Measurements from ENCODE around the gene RCE1.

RCE1 gene

DNA sequence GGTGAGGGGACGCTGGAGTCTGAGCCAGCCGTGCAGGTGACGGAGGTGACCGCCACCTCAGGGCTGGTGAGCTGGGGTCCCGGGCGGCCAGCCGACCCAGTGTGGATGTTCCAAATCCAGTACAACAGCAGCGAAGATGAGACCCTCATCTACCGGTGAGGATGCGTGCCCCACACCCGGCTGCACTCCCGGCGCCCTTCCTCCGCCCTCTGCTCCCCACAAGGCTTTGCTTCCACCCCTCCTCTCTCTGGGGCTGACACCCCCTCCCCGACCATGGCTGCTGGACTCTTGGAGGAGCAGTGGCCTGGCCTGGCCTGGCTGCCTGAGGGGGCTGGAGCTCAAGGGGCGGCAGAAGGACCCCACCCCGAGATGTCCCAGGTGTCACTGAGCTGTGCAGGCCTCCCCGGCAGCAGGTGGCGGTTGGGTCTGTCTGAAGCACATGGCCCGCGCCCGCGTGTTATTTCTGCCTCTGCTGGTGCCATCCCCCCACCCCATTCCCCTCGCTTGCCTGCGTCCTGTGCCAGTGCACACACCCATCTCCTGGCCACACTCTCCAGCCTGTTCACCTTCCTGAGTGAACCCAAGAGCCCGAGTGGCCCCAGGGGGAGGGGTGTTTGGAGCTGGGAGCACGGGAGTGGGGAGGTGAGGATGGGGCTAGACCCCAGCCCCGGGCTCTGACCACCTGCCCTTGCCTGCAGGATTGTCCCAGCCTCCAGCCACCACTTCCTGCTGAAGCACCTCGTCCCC, 15.9 kb downstream of the RCE1 start:
- CTCF ChIA-PET = interaction anchor here (0.6 kb wide), 1 partner anchor 13 kb away, joined by 4 read pairs; no protein-coding TSS in a partner anchor
- TF ChIP-seq CTBP1 (IDR thresholded peaks at IDR 0.05; ENCODE audit: borderline replicate concordance) (no peak), LEF1 (IDR thresholded peaks at IDR 0.05; ENCODE audit: borderline replicate concordance) (no peak), HDGF (IDR thresholded peaks at IDR 0.05; ENCODE audit: borderline replicate concordance) (no peak), L3MBTL2 (conservative IDR thresholded peaks at IDR 0.05) (no peak), PKNOX1 (IDR thresholded peaks at IDR 0.05) (no peak), TARDBP (IDR thresholded peaks at IDR 0.05) (no peak), ELF4 (IDR thresholded peaks at IDR 0.05) (no peak), SP1 (IDR thresholded peaks at IDR 0.05) (no peak), NFRKB (IDR thresholded peaks at IDR 0.05) (no peak), ZNF384 (IDR thresholded peaks at IDR 0.05) (no peak), FOXK2 (IDR thresholded peaks at IDR 0.05) (no peak), BHLHE40 (IDR thresholded peaks at IDR 0.05; ENCODE audit: borderline replicate concordance) (no peak)
- POLR2A ChIA-PET = no interaction called here
- DNase-seq (ENCODE audit: extremely low spot score) = no peak

DNA sequence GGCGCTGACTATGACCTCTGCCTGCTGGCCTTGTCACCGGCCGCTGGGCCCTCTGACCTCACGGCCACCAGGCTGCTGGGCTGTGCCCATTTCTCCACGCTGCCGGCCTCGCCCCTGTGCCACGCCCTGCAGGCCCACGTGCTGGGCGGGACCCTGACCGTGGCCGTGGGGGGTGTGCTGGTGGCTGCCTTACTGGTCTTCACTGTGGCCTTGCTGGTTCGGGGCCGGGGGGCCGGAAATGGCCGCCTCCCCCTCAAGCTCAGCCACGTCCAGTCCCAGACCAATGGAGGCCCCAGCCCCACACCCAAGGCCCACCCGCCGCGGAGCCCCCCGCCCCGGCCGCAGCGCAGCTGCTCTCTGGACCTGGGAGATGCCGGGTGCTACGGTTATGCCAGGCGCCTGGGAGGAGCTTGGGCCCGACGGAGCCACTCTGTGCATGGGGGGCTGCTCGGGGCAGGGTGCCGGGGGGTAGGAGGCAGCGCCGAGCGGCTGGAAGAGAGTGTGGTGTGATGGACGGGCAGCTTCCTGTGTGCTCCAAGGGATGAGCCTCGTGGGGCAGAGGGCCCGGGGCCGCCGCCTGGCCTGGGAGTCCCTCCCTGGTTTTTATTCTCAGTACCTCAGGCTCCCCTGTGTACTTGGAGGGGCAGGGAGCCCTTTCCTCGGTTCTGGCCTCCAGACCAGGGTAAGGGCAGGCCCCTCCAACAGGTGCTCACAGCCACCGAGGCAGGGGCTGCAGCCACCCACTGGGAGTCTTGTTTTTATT, 16.6 kb downstream of the RCE1 start:
- DNase-seq (ENCODE audit: extremely low spot score) = no peak
- ChIA-PET CTCF (no interaction called here), POLR2A (no interaction called here)
- TF ChIP-seq SUZ12 (IDR thresholded peaks at IDR 0.05) = no peak
- TF ChIP-seq NFRKB (IDR thresholded peaks at IDR 0.05) = no peak
- no peak for TF ChIP-seq ELF4 (IDR thresholded peaks at IDR 0.05)
- no peak for TF ChIP-seq FOXM1 (IDR thresholded peaks at IDR 0.05; ENCODE audit: borderline replicate concordance)
- TF ChIP-seq LEF1 (IDR thresholded peaks at IDR 0.05; ENCODE audit: borderline replicate concordance) = no peak
- no peak for TF ChIP-seq SP1 (IDR thresholded peaks at IDR 0.05)
- no peak for TF ChIP-seq BHLHE40 (IDR thresholded peaks at IDR 0.05; ENCODE audit: borderline replicate concordance)
- no peak for TF ChIP-seq HDGF (IDR thresholded peaks at IDR 0.05; ENCODE audit: borderline replicate concordance)
- TF ChIP-seq L3MBTL2 (conservative IDR thresholded peaks at IDR 0.05) = no peak
- no peak for TF ChIP-seq ZNF384 (IDR thresholded peaks at IDR 0.05)
- no peak for TF ChIP-seq FOXK2 (IDR thresholded peaks at IDR 0.05)
- TF ChIP-seq TARDBP (IDR thresholded peaks at IDR 0.05) = no peak
- no peak for TF ChIP-seq CTBP1 (IDR thresholded peaks at IDR 0.05; ENCODE audit: borderline replicate concordance)
- no peak for TF ChIP-seq PKNOX1 (IDR thresholded peaks at IDR 0.05)
- no peak for TF ChIP-seq ARNT (IDR thresholded peaks at IDR 0.05)
- no peak for TF ChIP-seq FOXA1 (IDR thresholded peaks at IDR 0.05)

GRCh38 chr11:66860449-66860831, 17.2 kb downstream of the RCE1 start:
- ChIA-PET CTCF (no interaction called here), POLR2A (no interaction called here)
- TF ChIP-seq HDGF (IDR thresholded peaks at IDR 0.05; ENCODE audit: borderline replicate concordance) (no peak), FOXM1 (IDR thresholded peaks at IDR 0.05; ENCODE audit: borderline replicate concordance) (no peak), NFRKB (IDR thresholded peaks at IDR 0.05) (no peak)
- DNase-seq (ENCODE audit: extremely low spot score) = no peak

DNA sequence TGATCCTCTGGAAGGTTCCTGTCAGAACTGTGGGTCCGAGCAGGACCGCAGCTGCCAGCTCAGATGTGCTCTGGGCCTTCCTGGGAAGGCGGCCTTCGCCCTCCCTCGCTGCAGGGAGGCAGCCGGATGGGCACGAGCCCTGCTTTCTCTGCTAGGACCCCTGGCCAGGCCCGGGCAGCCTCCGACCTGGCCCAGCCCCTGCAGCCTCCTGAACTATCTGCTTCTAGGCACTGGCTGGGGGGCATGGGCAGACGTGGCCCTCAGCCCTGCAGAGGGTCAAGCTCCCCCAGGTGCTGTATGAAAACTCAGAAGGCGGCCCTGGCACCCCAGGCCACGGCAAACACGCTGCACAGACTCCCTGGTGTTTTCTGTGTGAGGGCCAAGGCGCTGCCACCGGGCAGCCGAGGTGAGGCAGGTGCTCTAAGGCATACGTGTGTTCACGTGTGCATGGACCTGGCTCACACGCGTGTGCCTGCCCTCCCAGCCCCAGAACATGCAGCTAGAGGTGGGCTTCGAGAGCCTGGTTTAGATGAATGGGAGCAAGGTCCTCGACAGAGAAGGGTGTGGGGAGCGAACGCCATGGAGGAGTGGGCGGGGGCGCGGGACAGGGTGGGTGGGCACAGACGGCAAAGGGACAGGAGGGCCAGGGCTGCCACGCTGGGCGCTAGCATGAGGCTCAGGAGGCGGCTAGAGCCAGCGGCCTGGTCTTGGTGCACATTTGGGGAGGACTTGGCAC, 18.0 kb downstream of the RCE1 start:
- TF ChIP-seq SUZ12 (IDR thresholded peaks at IDR 0.05) (no peak), NFRKB (IDR thresholded peaks at IDR 0.05) (no peak), FOXM1 (IDR thresholded peaks at IDR 0.05; ENCODE audit: borderline replicate concordance) (no peak), ZNF384 (IDR thresholded peaks at IDR 0.05) (no peak), ELF4 (IDR thresholded peaks at IDR 0.05) (no peak), BHLHE40 (IDR thresholded peaks at IDR 0.05; ENCODE audit: borderline replicate concordance) (no peak), L3MBTL2 (conservative IDR thresholded peaks at IDR 0.05) (no peak), TARDBP (IDR thresholded peaks at IDR 0.05) (no peak), FOXK2 (IDR thresholded peaks at IDR 0.05) (no peak), HDGF (IDR thresholded peaks at IDR 0.05; ENCODE audit: borderline replicate concordance) (no peak), SP1 (IDR thresholded peaks at IDR 0.05) (no peak), ARNT (IDR thresholded peaks at IDR 0.05) (no peak), PKNOX1 (IDR thresholded peaks at IDR 0.05) (no peak)
- no peak for DNase-seq (ENCODE audit: extremely low spot score)
- CTCF ChIA-PET = no interaction called here
- POLR2A ChIA-PET = no interaction called here

DNA sequence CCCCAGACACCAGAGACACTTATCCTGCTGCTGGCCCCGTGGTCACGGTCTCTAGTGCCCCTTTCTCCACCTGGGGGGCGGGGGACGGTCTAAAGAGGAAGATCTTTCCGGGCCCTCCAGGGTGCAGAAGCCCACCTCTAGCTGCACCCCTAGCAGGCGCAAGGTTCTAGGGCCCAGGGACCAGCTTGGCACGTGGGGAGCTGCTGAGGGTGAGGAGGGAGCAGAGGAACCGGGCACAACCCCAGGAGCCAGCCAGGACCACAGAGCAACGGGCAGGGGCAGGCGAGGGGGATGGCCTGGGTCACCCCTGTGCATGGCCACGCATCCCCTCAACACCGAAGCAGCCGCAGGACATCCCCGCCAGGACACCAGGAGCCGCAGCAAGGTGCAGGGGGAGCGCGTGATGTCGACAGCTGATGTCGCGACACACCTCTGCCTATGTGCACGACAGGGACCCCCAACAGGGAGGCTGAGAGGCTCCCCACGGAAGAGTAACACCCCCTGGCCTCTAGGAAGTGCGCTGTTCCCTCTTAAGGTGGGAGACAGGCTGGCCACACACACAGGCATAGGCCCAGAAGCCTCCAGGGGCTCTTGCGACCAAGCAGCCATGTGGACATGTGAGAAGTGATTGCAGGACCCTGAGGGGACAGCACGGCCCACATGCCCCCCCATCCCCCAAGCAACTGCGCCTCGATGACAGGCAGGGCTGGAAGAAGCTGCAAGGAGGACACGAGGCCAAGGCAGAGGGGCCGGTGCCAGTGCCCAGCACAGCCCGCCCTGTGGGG, 18.7 kb downstream of the RCE1 start:
- ChIA-PET POLR2A (no interaction called here), CTCF (no interaction called here)
- TF ChIP-seq SP1 (IDR thresholded peaks at IDR 0.05) = no peak
- no peak for TF ChIP-seq L3MBTL2 (conservative IDR thresholded peaks at IDR 0.05)
- TF ChIP-seq ZNF384 (IDR thresholded peaks at IDR 0.05) = no peak
- TF ChIP-seq TARDBP (IDR thresholded peaks at IDR 0.05) = no peak
- TF ChIP-seq NFRKB (IDR thresholded peaks at IDR 0.05) = no peak
- TF ChIP-seq SUZ12 (IDR thresholded peaks at IDR 0.05) = no peak
- TF ChIP-seq HDGF (IDR thresholded peaks at IDR 0.05; ENCODE audit: borderline replicate concordance) = no peak
- no peak for TF ChIP-seq CTBP1 (IDR thresholded peaks at IDR 0.05; ENCODE audit: borderline replicate concordance)
- no peak for TF ChIP-seq FOXK2 (IDR thresholded peaks at IDR 0.05)
- no peak for TF ChIP-seq ELF4 (IDR thresholded peaks at IDR 0.05)
- TF ChIP-seq LEF1 (IDR thresholded peaks at IDR 0.05; ENCODE audit: borderline replicate concordance) = no peak
- DNase-seq (ENCODE audit: extremely low spot score) = no peak

All from HEK293T (cell line).